GM12878 (cell line): ENCODE measurements around the gene PRRC2A. TPM values are rescaled to one million over a fixed set of nuclear protein-coding genes. Genes with fewer than 3 reads are reported as not detected.

Source experiments
- ATAC-seq: fragments of 200-7000 bp; cut with Tn5 transposase; 3 replicates; pipeline ENCODE4 v1.9.1; 2020; ENCODE audit warnings: mild to moderate bottlenecking, moderate library complexity
- BruUV-seq: library from RNA; stranded (reverse); fragments of 400-500 nt; replicated peaks from 2 replicates; lab custom pipeline; 2021; lab: Mats Ljungman, UMichigan
- CTCF ChIA-PET: fragments of 300-600 bp; sonication (Branson Sonifier 250); formaldehyde crosslinking; extraction: SDS; loops from one replicate; lab custom pipeline; 2021; ENCODE audit warnings: inconsistent platforms; lab: Yijun Ruan, JAX
- POLR2A ChIA-PET: fragments of 350-600 bp; formaldehyde crosslinking; extraction: SDS; loops from one replicate; lab custom pipeline; 2021; ENCODE audit warnings: inconsistent platforms; lab: Charles Lee
- RAD21 ChIA-PET: fragments of 300-600 bp; sonication (Branson Sonifier 250); formaldehyde crosslinking; loops from one replicate; lab custom pipeline; 2023; ENCODE audit warnings: antibody characterized with exemption; ENCODE audit not compliant: unreplicated experiment; lab: Charles Lee
- SMC1A ChIA-PET: fragments of 300-600 bp; sonication (Branson Sonifier 250); formaldehyde crosslinking; loops from one replicate; lab custom pipeline; 2023; ENCODE audit not compliant: unreplicated experiment, uncharacterized antibody; lab: Charles Lee
- DNase-seq: peaks from one replicate; pipeline ENCODE4 v3.0.0-alpha.2; 2011; ENCODE audit warnings: low read depth, low spot score
- FAIRE-seq: peaks from 3 replicates; lab custom pipeline; 2011; peaks lifted over from hg19 to GRCh38; lab: Jason Lieb, UNC
- H2AFZ ChIP-seq: 2 replicates; pipeline ENCODE4 v1.6.0; 2011; ENCODE audit warnings: low read depth, low read length, control low read depth; ENCODE audit not compliant: control insufficient read depth
- H3K27ac ChIP-seq: 2 replicates; pipeline ENCODE4 v1.5.1; 2011; ENCODE audit warnings: control low read depth; ENCODE audit not compliant: control insufficient read depth, insufficient read depth
- H3K27me3 ChIP-seq, 2 experiments: replicated peaks in 1 of 2; 2 replicates each; pipeline versions ENCODE4 v1.6.0 to v1.6.1; 2011; ENCODE audit warnings: low read length in 1 of 2; ENCODE audit not compliant: control insufficient read depth in 2 of 2, insufficient read depth in 2 of 2
- H3K36me3 ChIP-seq, 2 experiments: 2 replicates each; pipeline ENCODE4 v1.5.1; 2011; ENCODE audit warnings: low read length in 1 of 2; ENCODE audit not compliant: control insufficient read depth in 2 of 2, insufficient read depth in 2 of 2
- H3K4me1 ChIP-seq: 2 replicates; pipeline ENCODE4 v1.6.1; 2011; ENCODE audit warnings: mild to moderate bottlenecking, low read length, moderate library complexity, mixed read lengths; ENCODE audit not compliant: control insufficient read depth, insufficient read depth
- H3K4me2 ChIP-seq: 2 replicates; pipeline ENCODE4 v1.6.0; 2011; ENCODE audit warnings: control low read depth; ENCODE audit not compliant: control insufficient read depth, insufficient read depth
- H3K4me3 ChIP-seq: fragments of 200-600 bp; sonication (generic); 2 replicates; pipeline ENCODE4 v1.5.1; 2016
- H3K79me2 ChIP-seq: 2 replicates; pipeline ENCODE4 v1.6.0; 2011; ENCODE audit warnings: low read length; ENCODE audit not compliant: control insufficient read depth, insufficient read depth
- H3K9ac ChIP-seq: 2 replicates; pipeline ENCODE4 v1.8.0; 2011; ENCODE audit warnings: low read length, control low read depth, mixed read lengths; ENCODE audit not compliant: control insufficient read depth, insufficient read depth
- H3K9me3 ChIP-seq: replicated peaks from 3 replicates; pipeline ENCODE4 v1.5.1; 2011; ENCODE audit warnings: mild to moderate bottlenecking, low read length; ENCODE audit not compliant: control insufficient read depth, insufficient read depth
- H4K20me1 ChIP-seq: 2 replicates; pipeline ENCODE4 v1.6.0; 2011; ENCODE audit not compliant: control insufficient read depth, insufficient read depth
- BMI1 ChIP-seq: fragments of 450-650 bp; IDR thresholded peaks from 2 replicates; pipeline ENCODE4 v1.6.1; 2016; ENCODE audit warnings: mild to moderate bottlenecking, moderate library complexity, borderline replicate concordance
- NR2C2 ChIP-seq: IDR thresholded peaks from 2 replicates; pipeline ENCODE4 v1.6.1; 2011; ENCODE audit warnings: borderline replicate concordance, low read depth; ENCODE audit not compliant: control insufficient read depth, insufficient read length
- PAX8 ChIP-seq: fragments of 450-650 bp; IDR thresholded peaks from 2 replicates; pipeline ENCODE4 v1.6.1; 2017; ENCODE audit warnings: mild to moderate bottlenecking, moderate library complexity
- POLR2AphosphoS2 ChIP-seq: IDR thresholded peaks from 2 replicates; pipeline ENCODE4 v1.6.1; 2011; ENCODE audit warnings: low read depth, mild to moderate bottlenecking, low read length, improper control_type of control experiment, moderate library complexity
- TCF12 ChIP-seq: IDR thresholded peaks from 2 replicates; pipeline ENCODE4 v1.6.1; 2011; ENCODE audit warnings: low read depth, mild to moderate bottlenecking, low read length
- YY1 ChIP-seq: IDR thresholded peaks from 2 replicates; pipeline ENCODE4 v1.6.1; 2011; ENCODE audit warnings: low read depth, mild to moderate bottlenecking, low read length
- ZNF207 ChIP-seq: fragments of 450-650 bp; IDR thresholded peaks from 2 replicates; pipeline ENCODE4 v1.6.1; 2014; ENCODE audit warnings: antibody characterized with exemption, mild to moderate bottlenecking, borderline replicate concordance
- ZNF687 ChIP-seq: fragments of 450-650 bp; IDR thresholded peaks from 2 replicates; pipeline ENCODE4 v1.6.1; 2017; ENCODE audit warnings: mild to moderate bottlenecking, moderate library complexity
- whole genome bisulfite sequencing: methylation state at CpG from one replicate; pipeline ENCODE4 v1.1.6; 2016; ENCODE audit warnings: low lambda C conversion rate; ENCODE audit not compliant: insufficient replicate concordance, insufficient coverage; ENCODE audit errors: missing lambda C conversion rate; 5-methylcytosine and 5-hydroxymethylcytosine counted together
- in situ Hi-C: fragments of 300-500 bp; cut with MboI; formaldehyde crosslinking; loops from 9 replicates; pipeline ENCODE4 v1.14.3; 2018; ENCODE audit warnings: mixed read lengths
- intact Hi-C: fragments of 100-400 bp; cut with micrococcal nuclease; formaldehyde crosslinking; loops from one replicate; pipeline ENCODE4 v1.14.2; 2022; ENCODE audit not compliant: unreplicated experiment
- polyA plus RNA-seq, 11 experiments: library from polyadenylated mRNA; depleted of rRNA in 4 of 11; unstranded in 6 of 11; stranded (reverse) in 5 of 11; fragments of >200 nt; fragmentation: Nextera tagmentation in 4 of 11; fragmentation: Illumina TruSeq in 1 of 11; extraction: Ambion mirVana in 4 of 11; extraction: Trizol in 1 of 11; gene quantifications; 1 replicate in 1 of 11; 2 replicates in 10 of 11; pipeline versions ENCODE4 v1.2.1 to v1.2.3, GENCODE V29; 2011 to 2016; ENCODE audit warnings: inconsistent platforms in 2 of 11, missing spikeins in 2 of 11, low read depth in 1 of 11
- total RNA-seq, 4 experiments: library from RNA; depleted of rRNA in 3 of 4; stranded (reverse); fragments of >200 nt in 3 of 4; fragmentation: Illumina TruSeq in 1 of 4; extraction: Trizol in 1 of 4; gene quantifications; 2 replicates each; pipeline versions ENCODE4 v1.2.1 to v1.2.3, GENCODE V29; 2013 to 2021

The PRRC2A gene
- total and polyA plus RNA-seq, 10 of the 15 experiments (the other 5 are each of a cell fraction or from before 2014, with no cell fraction given) = 0.40 to 244 (median 61.3) TPM

- H4K20me1 ChIP-seq = no peaks in the 10 kb centered on the region
- no peak overlapping the region for H3K27ac ChIP-seq
- intact Hi-C loops = no loop called here
- ChIA-PET CTCF (interaction anchor here (0.6 to 10.5 kb wide), 6 partner anchors 11 to 300 kb away, joined by 3 to 95 read pairs (median 4); no protein-coding TSS in a partner anchor), POLR2A (interaction anchor here (0.6 to 1.4 kb wide), 5 partner anchors 12 to 65 kb away, joined by 3 to 5 read pairs (median 4); partner anchors contain the start of gene BAG6), SMC1A (interaction anchor here (0.6 to 9.6 kb wide), 6 partner anchors 10 to 59 kb away, joined by 3 to 78 read pairs (median 5); partner anchors contain the start of gene C6orf47), RAD21 (interaction anchor here (1.3 kb wide), 2 partner anchors 11 to 58 kb away, joined by 3 to 4 read pairs; no protein-coding TSS in a partner anchor)
- FAIRE-seq (no peak), DNase-seq (no peak), ATAC-seq (no peak)
- no peaks in the 10 kb centered on the region for H3K27me3 ChIP-seq
- peaks cover 8% of the 10 kb centered on the region for H3K4me1 ChIP-seq
- BruUV-seq = no TSS peak
- 57% methylated on average over 8 of the region's 8 CpGs for WGBS
- H3K9ac ChIP-seq = no peak overlapping the region
- H3K79me2 ChIP-seq = no peaks in the 10 kb centered on the region
- no peak overlapping the region for H2AFZ ChIP-seq
- H3K4me2 ChIP-seq = no peak overlapping the region
- H3K4me3 ChIP-seq = no peak overlapping the region
- no peaks in the 10 kb centered on the region for H3K36me3 ChIP-seq
- H3K9me3 ChIP-seq = no peaks in the 10 kb centered on the region
- in situ Hi-C loops = no loop called here
- TF ChIP-seq PAX8 (no peak), ZNF207 (no peak), YY1 (no peak), ZNF687 (no peak), BMI1 (no peak), TCF12 (no peak), NR2C2 (no peak), POLR2AphosphoS2 (no peak)
Observed at GRCh38 chr6:31609519-31610406, 10.8 kb upstream of the PRRC2A start.
